ENCODE measurements around the gene TNNT2.

DNA sequence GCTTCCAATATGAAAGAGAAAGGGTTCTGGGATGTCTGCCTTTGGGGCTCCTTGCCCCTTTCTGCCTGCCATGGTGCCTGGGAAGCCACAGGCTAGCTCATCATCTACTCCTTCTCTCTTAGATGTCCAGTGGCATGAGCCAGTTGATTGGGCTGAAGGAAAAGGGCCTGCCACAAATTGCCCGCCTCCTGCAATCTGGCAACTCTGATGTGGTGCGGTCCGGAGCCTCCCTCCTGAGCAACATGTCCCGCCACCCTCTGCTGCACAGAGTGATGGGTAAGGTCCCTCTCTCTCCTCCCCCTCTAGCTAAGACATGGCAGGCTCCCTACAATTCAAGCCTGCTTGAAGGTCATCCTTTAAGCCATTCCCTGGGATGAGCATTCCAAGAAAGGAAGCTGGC is 53.2 kb downstream of the TNNT2 start:
- TF ChIP-seq MTF2 (CRISPR knock-in tag; IDR thresholded peaks at IDR 0.05; ENCODE audit: borderline replicate concordance) (no peak), SSRP1 (CRISPR knock-in tag; IDR thresholded peaks at IDR 0.05) (no peak)
